ENCODE data around the gene CYP8B1.

DNA sequence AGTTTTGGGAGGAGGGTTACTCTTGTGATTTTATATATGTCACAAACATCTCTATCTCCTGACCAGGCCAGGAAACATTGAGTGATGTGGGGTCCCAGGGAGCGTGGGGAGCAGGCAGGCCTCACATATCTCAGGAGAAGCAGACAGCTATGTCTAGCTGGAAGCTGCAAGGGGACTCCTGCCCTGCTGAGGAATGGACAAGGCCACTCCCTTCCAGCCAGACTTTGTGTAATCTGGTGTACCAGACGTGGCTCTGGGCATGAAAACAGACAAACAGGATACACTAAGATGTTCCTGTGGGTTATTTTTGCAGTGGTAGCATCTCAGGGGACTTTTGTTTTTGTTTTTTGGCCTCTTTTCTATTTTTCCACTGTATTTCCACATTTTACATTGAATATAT, 23.2 kb downstream of the CYP8B1 start:
- TF ChIP-seq, protein P1, sequence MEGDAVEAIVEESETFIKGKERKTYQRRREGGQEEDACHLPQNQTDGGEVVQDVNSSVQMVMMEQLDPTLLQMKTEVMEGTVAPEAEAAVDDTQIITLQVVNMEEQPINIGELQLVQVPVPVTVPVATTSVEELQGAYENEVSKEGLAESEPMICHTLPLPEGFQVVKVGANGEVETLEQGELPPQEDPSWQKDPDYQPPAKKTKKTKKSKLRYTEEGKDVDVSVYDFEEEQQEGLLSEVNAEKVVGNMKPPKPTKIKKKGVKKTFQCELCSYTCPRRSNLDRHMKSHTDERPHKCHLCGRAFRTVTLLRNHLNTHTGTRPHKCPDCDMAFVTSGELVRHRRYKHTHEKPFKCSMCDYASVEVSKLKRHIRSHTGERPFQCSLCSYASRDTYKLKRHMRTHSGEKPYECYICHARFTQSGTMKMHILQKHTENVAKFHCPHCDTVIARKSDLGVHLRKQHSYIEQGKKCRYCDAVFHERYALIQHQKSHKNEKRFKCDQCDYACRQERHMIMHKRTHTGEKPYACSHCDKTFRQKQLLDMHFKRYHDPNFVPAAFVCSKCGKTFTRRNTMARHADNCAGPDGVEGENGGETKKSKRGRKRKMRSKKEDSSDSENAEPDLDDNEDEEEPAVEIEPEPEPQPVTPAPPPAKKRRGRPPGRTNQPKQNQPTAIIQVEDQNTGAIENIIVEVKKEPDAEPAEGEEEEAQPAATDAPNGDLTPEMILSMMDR (IDR thresholded peaks at IDR 0.05; ENCODE audit: low read depth, low read length, poor library complexity, severe bottlenecking): no peak
- TF ChIP-seq EZH2phosphoT487 (IDR thresholded peaks at IDR 0.05; ENCODE audit: borderline replicate concordance, low read length): no peak

Measured in DOHH2 (cell line).